OCI-LY1 (cell line): ENCODE data around the gene LRRC43.

Experiments
- CTCF ChIP-seq: fragments of 200-600 bp; sonication (generic), shearing (Covaris generic); IDR thresholded peaks from 2 replicates; pipeline ENCODE4 v1.5.1; 2017; ENCODE audit warnings: mild to moderate bottlenecking, antibody characterized with exemption, low read length, moderate library complexity, mixed read lengths
- EZH2 ChIP-seq: fragments of 200-600 bp; sonication (generic), shearing (Covaris generic); IDR thresholded peaks from 2 replicates; pipeline ENCODE4 v1.8.0; 2017; ENCODE audit warnings: borderline replicate concordance, mixed run types, mild to moderate bottlenecking, antibody characterized with exemption, low read length, moderate library complexity, mixed read lengths

DNA sequence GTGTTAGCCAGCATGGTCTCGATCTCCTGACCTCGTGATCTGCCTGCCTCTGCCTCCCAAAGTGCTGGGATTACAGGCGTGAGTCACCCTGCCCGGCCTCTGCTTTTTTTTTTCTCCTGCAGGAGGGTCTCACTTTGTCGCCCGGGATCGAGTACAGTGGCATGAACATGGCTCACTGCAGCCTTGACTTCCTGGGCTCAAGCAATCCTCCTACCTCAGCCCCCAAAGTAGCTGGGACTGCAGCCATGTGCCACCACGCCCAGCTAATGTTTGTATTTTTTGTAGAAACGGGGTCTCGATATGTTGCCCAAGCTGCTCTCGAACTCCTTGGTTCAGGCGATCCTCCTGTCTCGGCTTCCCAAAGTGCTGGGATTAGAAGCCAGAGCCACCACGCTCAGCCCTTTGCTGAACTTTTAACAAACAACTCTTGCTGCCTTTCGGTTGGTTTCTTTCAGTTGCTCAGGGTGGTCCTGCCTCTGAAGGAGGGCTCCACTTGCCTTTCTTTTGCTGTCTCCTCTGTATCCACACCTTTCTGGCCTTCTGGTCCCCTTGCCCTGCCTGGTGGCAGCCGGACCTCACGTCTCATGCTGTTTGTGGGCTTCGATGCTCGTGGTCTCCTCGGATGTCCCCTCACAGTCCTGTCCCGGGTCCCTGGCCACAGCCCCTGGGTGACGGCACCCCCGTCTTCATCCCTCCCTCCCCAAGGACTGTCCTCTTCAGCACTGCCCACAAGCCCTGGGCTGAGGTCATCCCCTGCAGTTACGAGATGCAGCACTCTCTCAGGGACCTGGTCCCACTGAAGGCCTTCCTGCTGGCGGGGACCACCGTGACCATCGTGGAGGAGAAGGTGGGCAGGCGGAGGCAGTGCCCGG lies 16.8 kb downstream of the LRRC43 start:
- TF ChIP-seq CTCF (no peak), EZH2 (no peak)
